Stimulated activated CD8-positive, alpha-beta memory T cell treated with anti-CD3 and anti-CD28 coated beads, Interleukin-7, amount 100 ng/mL, for 48 hours (primary cell): ENCODE results near the gene HES5.
"Not testable (repeated sequence)": the region's sequence is repeated elsewhere in the genome, so short reads cannot be mapped to it uniquely, and the experiment has no call there.

Source experiments
- DNase-seq, 2 donors: peaks; one replicate each; pipeline ENCODE4 v3.0.0-alpha.2; 2020; ENCODE audit warnings: low read depth in 1 of 2; ENCODE audit errors: extremely low read depth in 1 of 2

Gene HES5

DNA sequence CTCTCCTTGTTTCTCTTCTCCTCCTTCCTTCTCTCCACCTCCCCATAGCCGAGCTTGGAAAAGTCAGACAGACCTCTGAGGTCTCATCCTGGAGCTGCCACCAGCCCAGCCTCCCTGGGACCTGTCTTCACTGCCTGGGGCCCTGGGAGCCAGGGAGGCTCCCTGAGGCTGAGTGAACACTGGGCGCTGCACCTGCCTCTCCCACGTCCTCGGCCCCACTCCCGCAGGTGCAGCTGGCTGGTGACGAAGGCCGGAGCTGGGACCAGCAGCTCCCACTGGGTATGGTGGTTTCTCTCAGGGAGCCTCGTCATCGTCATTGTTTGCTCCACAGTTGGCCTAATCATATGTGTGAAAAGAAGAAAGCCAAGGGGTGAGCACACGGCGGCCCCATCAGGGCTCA, 31.4 kb upstream of the HES5 start:
- no peak for DNase-seq

DNA sequence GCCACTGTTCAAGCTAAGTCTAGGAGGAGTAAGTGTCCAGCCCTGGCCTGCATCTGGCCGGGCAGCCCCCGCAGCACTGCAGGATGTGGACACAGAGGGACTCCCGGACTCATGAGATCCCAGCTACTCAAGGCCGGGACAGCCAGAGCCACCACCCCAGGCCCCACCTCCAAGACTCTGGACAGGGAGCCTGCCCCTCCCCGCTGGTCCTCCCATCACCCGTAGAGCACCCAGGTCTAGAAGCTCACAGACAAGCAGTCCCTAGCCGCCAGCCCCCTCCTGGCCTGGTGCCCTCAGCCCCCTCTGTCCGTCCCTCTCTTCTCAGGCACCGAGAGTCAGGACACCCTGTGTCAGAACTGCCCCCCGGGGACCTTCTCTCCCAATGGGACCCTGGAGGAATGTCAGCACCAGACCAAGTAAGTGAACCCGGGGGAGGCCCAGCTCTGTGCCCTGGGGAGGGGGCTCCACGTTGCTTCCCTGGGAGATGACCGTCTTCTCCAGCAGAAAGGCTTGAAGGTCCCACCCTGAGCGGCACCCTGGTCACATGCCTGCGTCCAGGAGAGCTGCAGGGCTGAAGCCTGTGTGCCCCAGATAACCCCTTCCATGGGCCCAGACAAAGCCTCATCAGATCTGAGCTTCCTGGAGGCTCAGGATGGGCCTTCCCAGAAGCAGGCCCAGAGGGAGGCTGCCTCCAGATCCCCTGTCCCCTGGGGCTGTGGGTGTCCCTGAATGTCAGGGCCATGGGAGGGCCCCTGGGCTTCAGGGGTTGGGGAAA, 30.4 kb upstream of the HES5 start:
- DNase-seq, result no peak

DNA sequence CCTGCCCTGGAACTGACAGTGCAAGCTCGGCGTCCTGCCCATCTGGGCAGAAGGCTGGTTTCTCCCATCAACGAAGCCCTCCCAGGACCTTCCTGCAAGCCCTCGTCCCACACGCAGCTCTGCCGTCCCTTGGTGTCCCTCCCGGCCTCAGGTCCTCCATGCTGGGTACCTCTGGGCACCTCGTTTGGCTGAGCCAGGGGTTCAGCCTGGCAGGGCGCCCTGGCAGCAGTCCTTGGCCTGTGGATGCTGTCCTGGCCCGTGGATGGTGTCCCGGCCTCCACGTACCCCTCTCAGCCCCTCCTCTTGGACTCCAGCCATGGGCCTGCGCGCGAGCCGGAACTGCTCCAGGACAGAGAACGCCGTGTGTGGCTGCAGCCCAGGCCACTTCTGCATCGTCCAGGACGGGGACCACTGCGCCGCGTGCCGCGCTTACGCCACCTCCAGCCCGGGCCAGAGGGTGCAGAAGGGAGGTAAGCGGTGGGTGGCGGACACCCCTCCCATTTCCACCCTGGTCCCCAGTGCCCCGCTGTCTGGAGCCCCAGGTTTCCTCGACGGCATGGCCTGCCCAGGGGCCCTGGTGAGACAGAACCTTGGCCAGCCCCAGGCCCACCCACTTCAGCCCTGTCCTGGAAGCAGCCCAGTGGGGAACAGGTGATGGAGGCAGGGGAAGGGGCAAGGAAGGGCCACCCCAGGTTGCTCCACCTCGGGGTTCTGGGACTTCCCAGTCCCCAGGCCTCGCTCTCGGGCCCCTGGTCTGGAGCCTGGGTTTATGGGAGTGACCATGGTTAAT, 29.6 kb upstream of the HES5 start:
- no peak for DNase-seq

DNA sequence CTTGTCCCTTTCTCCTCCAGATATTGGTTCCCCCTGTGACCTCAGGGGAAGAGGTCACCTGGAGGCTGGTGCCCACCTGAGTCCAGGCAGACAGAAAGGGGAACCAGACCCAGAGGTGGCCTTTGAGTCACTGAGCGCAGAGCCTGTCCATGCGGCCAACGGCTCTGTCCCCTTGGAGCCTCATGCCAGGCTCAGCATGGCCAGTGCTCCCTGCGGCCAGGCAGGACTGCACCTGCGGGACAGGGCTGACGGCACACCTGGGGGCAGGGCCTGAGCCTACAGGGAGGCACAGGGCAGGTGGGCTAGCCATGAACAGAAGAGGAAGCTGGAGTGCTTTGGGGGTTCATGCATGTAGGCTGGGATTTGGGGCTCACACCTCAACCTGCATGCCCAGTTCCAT, 28.8 kb upstream of the HES5 start:
- no peak for DNase-seq

DNA sequence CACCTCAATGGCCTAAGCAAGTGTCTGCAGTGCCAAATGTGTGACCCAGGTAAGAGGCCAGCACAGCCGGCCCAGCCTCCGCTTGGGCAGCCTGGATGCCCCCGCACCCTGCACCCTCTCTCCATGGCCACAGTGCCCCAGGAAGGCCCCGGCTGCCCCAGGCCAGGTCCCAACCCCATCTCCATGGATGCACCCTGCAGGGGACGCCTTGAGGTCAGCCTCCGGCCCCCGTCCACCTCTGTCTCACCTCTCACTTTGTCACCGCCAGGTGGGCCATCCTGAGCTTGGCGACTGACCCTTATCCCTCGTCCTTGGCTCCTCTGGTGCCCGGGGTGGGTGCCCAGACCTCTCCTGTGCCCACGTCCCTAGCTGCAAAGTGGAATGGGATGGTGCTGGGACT, 28.4 kb upstream of the HES5 start:
- DNase-seq, result no peak

DNA sequence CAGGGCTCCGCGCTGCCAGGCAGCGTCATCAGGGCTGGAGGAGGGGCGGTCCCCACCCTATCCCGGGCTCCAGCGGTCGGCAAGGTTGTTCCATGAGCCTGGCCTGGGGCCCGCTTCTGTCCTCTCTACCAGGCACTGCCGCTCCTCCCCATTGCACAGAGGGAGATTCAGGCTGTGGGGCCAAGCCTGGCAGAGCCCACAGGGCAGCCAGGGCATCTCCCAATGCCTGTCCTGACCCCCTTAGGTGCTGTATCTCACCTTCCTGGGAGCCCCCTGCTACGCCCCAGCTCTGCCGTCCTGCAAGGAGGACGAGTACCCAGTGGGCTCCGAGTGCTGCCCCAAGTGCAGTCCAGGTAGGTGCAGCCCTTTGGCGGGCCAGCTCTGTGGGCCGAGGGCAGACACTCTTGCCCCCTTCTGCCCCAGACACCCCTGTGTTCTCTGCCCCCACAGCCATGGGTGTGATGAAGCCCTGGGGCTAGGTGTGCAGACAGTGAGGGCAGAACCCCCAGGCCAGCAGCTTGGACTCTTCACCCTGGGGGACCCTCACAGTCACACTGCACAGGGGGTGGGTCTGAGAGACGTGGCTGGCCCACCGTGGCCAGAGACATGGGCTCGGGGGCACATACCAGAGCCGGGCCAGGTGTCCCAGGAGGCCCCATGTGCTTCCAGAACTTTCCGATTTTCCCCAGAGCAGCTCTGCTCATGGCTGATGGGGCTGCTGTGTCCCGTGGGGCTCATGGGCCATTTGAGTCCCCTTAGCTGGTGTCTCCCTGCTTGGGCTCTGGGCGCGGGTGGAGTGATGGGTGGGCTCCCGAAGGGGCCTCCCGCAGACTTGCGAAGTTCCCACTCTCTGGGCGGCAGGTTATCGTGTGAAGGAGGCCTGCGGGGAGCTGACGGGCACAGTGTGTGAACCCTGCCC, 27.7 kb upstream of the HES5 start:
- DNase-seq, result no peak

DNA sequence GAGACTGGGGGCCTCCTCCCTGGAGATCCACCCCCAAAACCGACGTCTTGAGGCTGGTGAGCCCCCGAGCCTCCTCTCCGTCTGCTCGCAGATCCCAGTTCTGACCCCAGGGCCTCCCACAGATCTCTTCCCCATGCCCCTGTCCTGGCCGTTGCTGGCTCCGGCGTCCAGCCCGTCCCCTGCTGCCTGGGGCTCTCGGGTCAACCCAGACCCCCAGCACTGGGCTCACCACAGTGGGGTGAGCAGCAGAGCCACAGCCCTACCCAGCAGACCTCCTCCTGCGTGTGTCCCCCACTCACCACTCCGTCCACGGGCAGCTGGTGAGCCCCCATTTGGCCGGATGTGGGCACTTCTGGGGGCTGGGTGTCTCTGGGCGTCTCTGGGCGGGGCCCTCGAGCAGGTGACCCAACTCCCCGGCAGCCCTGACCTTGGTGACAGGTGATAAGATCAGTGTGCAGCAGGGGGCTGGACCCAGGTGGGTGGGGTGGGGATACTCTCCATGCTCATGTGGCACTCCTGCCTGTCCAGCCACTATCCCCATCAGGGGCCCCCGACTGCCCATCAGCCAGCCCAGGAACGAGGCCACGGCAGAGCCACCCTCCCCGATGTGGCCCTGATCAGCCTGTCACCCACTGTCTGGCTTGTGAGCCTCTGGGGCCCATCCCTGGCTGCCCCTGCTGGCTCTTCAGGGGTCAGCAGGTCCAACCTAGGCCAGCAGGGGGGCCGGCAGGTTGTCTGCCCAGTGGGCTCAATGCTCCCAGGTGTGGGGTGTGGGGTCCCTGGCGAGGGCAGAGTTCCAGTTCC, 26.8 kb upstream of the HES5 start:
- peak in 1 of 2 donors; percentile 37 for DNase-seq

DNA sequence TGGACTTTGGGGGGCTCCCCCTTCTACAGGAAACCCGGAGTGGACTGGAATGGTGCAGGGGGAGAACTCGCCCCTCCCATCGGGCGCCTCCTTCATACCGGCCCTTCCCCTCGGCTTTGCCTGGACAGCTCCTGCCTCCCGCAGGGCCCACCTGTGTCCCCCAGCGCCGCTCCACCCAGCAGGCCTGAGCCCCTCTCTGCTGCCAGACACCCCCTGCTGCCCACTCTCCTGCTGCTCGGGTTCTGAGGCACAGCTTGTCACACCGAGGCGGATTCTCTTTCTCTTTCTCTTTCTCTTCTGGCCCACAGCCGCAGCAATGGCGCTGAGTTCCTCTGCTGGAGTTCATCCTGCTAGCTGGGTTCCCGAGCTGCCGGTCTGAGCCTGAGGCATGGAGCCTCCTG, 26.2 kb upstream of the HES5 start, which contains the start of gene TNFRSF14:
Gene TNFRSF14 (plus strand): TSS at position 95 of the 401 bp plus-strand sequence. CDS start 294 bp downstream, at position 389.
- peak in 1 of 2 donors; percentile 57 for DNase-seq

DNA sequence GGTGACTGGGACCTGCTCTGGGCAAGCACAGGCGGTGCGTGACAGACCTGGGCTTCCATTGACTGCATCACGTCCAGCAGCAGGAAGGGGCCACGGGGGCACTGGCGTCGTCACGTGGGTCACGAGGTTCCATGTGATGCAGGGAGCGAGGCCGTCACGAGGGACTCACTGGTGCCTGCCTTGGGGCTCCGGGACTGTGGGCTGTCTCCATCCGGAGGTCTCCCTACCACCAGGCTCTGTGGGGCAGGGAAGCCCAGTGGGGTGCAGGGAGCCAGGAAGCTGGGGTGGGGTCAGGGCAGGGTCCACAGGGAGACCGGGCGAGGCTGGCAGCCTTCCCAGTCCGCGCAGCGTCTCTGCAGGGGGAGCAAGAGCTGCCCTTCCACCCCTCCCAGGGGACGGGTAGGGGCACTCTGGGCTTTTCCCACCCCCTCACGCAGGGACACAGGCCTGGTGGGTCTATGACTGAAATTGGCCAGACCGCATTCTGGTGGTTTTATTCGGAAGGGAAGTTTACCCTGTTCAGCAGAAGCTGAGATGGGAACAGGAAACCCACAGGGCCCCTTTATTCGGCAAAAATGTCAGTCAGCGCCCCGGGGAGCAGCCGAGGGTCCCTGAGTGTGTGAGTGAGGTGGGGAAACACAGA, 25.7 kb upstream of the HES5 start:
- peak; percentile 71 to 81 for DNase-seq

DNA sequence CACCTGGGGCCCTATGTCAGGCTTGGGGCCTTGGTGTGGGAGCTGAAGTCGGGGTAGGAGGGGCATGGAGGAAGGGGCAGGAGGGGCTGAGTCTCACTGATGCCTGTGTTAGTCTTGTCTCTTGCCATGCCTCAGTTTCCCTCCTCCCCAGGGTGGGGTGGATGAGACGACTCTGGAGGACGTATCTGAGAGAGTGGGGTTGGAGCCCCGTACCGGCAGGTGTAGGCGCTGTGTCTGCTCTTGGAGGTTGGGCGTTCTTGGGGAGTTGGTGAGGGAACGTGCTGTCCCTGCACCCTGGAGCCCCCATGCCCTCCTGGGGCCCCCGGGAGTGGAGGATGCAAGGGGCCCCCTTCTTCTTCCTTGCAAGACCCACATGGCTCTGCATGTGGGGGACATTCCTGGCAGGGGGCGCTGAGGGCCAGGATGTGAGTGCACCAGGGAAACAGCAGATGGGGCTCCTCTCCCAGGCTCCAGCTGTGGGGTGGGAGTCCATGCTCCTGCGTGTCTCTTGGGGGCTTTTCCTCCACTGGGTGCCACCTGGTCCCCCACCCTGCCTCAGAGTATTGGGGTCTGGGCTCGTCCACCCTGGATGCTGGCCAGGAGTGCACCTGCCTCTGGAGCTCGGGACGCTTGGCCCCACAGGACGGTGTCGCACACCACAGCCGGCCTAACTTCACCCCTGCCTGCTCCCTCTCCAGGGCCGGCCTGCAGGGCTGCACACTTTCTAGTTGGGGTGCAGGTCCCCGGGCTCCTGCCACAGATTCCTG, 24.7 kb upstream of the HES5 start:
- DNase-seq, result no peak

DNA sequence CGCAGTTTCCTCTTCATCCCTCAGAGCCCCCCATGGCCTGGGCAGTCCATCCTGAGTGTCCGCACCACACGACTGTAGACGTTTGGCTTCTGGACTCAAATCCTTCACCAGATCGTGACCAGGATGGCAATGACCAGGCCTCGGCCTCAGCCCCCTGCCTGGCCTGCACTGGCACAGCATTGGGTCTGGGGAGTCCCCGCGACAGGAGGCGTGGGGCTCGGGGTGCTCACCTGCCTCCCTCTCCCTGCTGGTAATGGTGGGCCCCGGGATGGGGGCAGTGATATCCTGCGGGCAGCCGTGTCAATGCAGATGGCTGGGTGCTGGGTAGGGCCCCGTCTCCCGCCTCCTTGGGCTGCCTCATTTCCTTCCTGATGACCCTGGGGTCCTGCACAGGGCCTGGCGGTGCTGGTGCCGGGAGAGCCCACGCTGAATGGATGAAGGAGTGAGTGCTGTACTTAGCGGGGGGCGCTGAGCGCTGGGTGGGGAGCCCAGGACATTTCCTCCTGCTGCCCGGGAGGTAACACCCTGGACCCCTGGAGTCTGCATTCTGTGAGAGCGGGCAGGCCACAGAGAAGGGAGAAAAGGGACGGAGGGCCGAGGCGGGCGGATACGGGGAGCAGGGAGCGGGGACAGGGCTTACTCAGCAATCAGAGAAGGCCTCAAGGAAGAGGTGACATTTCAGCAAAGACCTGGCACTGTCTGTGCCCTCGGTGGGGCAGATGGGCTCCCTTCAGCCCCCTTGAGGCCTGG, 24.0 kb upstream of the HES5 start:
- no peak for DNase-seq

DNA sequence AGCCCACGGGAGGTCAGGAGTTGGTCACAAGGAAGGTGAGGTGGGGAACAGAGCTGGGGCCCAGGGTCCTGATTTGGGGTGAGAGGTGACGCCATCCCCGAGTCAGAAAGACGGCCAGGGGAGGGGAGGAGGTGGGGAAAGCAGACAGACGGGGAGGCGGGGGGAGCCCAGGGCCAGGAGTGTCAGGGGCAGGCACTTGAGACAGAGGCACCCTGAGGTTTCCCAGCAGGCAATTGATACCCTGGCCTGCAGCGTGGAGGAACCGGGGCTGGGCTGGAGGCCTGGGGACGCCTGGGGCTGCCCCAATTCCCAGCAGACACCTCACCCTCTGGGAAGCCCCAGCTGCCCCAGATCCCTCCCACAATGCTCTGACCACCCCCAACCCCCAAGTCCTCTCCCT, 23.0 kb upstream of the HES5 start:
- DNase-seq, result not testable (repeated sequence)

DNA sequence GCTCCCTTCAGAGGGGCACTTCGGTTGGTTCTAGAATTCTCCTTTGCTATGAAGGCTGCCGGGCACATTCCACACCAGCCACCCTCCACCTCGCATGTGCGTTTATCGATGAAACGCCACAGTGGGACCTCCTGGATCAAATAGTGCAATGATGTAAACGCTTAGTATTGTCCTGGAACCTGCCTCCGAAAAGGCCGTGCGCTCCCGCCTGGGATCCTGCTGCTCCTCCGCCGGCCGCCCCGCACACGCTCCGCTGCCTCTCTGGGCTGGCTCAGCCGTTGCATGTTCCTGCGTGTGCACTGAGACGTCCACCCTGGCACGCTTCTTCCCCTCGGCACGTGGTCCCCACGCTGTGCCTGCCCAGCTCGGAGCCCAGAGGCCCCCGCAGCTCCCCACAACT, 22.1 kb upstream of the HES5 start:
- no peak for DNase-seq

DNA sequence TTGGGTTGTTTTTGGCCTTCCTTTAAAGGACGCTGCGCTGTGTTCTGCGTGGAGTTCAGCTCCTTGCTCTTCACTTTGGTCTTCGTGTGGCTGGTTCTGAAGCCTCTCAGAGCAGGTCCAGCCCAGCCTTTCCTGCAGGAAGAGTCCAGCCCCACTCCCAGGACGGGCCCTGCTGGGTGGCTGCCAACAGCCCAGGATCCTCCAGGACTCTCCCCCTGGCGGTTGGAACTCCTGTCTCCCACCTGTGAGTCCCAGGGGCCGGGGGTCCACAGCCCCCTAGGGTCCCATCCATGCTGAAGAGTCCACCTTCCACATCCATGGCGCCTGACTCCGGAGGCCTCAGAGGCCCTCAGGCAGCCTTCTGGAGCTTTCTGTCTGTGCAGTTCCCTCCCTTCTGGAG, 21.5 kb upstream of the HES5 start:
- DNase-seq, result not testable (repeated sequence)

DNA sequence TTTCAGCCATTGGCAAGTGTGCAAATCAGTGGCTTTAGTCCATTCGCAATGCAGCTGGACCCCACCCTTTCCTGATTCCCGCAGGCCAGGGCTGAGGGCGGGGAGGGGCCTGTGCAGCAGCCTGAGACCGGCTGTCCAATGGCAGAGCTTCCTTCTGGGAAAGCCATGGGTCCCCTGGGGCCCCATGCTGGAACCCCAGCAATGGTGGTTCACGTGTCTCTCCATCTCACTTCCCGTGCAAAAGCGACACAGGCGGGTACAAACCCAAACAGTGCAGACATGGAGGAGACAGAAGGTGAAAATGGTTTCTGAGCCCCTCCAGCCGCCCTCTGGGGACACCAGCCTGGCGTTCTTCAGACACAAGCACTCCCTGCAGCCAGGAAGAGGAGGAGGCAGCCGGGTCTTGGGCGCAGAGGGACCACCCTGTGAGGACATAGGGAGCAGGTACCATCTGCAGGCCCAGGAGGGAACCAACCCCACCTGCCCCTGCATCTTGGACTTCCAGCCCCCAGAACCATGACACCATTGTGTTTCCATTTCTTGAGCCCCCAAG, 20.3 kb upstream of the HES5 start:
- not testable (repeated sequence) for DNase-seq

DNA sequence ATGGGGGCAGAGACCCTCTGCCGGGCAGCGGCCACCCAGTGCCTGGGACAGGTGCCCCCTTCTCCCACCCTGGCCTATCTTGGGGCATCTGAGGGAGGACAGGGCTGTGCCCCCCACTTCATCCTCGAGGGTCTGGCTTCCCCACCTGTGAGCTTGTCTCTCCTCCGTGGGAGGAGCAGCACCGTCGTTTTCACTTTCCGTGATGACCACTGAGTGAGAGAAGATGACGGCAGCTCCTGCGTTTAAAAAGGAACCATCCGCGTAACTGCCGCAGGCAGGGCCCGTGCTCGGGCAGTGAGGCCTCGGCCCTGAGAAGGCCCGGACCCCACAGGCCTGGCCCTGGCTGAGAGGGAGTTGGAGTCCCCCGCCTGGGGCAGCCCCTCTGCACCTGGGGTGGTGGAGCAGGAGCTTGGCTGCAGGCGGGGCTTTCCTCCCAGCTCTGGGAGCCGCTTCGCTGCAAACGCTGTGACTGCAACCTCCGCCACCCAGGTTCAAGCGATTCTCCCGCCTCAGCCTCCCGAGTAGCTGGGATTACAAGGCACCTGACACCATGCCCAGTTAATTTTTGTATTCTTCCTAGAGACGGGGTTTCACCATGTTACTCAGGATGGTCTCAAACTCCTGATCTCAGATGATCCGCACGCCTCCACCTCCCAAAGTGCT, 19.4 kb upstream of the HES5 start:
- not testable (repeated sequence) for DNase-seq

DNA sequence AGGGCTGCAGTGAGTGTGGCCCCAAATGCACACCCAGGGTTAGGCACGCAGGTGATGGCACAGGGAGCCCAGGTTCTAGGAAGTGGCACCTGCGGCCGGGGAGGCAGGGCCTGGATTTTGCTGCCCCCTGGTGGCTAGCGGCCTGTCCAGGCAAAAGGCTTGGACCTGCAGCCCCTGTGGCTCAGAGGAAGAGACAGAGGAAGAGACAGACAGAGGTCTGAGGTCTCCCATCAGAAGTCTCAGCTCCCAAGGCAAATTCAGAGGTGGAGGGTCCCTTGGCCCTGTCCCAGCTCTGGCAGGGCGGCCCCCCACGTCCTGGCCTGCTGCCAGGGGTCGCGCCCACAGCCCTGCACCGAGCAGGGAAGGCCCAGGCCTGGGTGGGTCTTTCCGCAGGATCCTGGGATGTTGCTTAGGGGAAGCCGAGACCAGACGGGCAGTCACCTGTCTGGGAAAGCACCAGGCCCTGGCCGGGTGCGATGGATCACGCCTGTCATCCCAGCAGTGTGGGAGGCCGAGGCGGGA, 18.1 kb upstream of the HES5 start:
- peak; percentile 67 to 77 for DNase-seq
